Putamen (tissue), 1 donor: ENCODE measurements around the gene FNDC5.

Experiments
- DNase-seq: peaks from one replicate; pipeline ENCODE4 v3.0.0-alpha.2; 2016; ENCODE audit warnings: low spot score

FNDC5 gene

GRCh38 chr1:32884032-32884372 is 13.3 kb upstream of the FNDC5 start:
- no peak for DNase-seq

DNA sequence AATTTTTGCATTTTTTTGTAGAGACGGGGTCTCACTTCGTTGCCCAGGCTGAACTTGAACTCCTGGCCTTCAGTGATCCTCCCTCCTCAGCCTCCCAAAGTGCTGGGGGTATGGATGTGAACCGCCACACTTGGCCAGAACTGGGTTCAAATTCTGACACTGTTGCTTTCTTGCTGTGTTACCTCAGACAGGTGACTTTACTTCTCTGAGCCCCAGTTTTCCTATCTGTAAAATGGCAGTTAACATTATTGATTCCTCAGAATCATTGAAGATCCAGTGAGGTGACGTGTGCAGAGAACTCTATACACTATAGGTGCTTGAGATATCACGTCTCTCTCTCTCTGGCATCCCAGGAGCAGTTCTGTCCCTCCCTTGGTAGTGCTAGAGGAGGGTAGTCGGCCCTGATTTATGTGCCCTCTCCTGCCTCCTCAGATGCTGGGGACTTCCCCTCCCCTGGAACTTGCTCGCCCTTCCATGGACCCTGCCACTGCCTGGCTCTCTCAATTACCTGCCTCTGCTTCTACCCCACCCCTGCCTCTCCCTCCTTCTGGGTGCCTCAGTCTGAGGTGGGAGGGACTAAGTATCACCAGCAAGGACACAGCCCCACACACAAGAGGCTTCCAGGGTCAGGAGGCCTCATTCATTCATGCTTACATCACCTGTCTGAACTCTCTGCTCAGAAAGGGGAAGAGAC is 12.8 kb upstream of the FNDC5 start:
- DNase-seq: no peak

DNA sequence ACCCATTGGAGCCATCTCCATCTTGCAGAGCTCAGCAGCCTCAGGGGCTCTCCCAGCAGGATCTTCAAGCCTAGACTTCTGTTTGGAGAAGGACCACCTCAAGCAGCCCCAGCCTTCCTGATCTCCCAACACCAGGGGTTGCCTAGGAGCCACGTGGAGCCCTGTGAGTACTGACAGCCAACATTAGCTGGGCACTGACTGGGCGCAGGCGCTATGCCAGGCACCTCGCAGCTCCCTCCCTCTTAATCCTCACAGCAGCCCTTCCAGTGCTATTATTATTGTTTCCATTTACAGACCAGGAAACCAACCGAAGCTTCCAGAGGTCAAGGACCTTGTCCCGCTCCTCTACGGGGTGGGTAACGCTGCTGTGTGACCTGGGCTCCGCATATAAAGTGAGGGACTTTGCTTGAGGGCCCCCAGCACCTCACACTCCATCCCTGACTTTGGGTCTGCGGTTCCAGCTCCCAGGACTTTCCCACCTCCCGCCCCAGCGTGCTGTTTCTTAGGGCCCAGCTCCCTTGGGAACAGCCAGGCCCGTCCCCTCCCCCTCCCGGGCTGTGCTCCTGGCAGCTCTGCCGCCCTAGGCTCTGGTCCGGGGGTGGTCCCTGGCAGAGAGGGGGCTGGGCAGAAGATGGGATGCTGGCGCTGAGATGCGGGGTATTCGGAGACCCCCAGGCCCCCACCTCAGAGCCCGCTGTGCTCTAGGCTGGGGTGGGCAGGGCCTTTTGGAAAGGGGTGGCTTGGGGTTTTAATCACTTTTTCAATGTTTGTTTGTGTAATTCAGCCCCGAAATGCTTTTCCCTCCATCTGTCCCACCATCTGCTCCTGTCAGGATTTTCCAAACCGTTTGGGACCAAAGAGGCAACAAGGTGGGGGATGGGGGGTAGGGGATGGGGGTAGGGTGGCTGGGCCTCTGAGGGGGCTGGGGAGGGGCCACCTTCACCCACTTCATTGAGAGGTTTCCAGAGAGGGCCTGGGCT is 11.4 kb upstream of the FNDC5 start:
- no peak for DNase-seq

DNA sequence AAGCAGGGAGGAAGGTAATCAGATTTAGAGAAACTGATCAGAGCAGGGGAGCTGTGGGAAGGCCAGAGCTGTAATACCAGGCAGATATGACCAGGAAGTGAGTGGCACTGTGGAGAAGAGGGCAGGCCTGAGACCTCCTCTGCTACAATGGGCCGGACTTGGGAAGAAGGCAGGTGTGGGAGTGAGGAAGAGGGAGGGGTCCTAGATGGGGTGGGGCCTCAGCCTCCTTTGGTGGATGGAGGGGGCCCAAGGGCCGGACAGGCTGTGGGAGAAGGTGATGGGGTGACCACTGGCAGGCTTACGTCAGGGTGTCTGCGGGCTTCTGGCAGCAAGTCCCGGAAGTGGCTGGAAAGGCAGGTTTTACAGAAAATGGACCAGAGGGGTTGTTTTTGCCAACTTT is 10.6 kb upstream of the FNDC5 start:
- DNase-seq: no peak

DNA sequence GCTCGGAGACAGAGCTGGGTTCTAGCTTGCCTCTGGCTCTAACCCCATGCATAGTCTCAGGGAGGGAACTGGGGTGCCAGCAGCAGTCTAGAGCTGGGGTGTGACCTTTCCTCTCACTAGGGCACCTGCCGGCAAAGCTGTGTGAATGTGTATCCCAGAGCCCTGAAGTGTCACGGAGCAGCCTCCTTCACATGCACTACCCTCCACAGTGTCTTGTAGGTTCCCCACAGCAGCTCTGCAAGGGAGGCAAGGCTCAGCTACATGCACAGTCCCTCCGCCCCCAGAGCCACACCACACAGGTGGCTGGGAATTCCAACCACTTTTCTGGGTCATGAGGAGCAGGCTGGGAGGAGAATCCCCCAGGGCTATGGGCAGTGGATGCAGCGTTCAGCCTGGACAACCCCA is 7.9 kb upstream of the FNDC5 start:
- no peak for DNase-seq

GRCh38 chr1:32878183-32878582 is 7.5 kb upstream of the FNDC5 start:
- no peak for DNase-seq

- DNase-seq: no peak
These were observed 6.7 kb upstream of the FNDC5 start for GRCh38 chr1:32877211-32878110.

DNA sequence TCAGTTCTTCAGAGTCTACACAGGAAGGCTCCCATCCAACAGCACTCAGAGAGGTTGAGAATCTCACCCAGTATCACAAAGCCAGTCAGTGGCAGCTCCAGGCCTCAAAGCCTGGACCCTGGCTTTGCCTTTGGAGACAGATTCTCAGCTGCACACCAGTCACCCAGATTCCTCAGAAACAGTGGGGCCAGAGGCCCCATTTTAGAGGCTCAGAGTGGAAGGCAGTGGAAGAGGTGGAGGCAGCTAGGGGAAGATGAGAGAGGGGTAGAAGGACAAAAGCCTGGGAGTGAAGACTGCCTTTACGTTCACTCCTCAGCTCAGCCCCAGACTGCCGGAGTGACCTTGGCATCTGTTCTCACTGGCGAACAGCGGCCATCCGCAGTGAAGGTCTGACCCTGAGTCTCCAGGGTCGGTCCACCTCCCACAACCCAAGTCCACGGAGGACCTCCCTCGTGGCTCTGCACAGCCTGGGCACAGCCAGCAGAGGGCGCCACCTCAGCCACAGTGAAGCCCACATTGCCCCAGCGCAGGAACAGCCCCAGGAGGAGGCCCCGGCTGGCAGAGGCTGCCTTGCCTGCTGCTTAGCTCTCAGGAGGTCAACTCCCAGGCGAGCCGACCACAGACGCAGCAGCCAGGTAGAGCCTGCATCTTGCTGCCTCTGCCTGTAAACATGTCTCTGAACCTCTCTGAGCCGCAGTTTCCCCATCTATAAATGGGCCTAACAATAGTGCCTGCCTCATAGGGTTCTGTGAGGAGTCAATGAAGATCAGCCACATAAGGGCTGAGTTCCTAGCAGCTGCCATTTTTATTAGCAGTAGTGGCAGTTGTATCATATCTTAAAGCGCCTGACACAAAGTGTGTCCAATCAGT is 5.9 kb upstream of the FNDC5 start:
- no peak for DNase-seq

DNA sequence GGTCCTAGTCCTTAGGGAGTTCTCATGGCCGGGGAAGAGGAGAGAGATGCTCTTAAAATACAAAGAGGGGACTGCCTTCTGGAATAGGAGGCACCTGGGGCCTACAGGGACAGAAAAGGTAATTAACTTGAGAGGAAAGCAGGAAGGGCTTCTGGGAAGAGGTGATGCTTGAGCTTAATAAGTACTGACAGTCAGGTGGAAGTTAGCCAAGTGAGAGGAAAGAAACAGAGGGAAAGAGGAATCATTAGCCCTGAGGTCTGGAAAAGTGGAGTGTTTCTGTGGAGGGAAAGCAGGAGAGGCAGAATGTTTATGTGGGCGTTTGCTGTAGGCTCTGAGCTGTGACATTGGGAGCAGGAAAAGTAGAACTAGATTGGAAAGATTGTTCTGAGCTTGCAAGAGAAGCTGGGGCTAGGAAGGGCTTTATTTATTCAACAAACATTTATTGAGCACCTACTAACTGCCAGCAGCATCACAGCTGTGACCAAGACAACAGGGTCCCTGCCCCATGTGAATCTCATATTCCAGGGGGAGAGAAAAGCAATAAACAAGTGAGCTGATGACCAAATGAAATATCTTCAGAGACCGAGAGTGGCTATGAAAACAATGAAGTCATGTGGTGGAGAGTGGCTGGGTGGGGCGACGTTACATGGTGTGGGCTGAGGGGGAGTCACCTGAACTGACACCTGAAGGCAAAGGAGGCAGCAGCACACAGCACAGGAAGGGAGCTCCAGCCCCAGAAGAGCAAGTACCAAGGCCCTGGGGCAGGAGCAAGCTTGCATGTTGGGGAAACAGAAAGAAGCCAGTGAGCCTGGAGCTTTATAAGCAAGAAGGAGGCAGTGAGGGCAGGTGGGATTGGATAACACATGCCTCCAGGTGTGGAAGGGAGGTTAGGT is 4.4 kb upstream of the FNDC5 start:
- DNase-seq: no peak

GRCh38 chr1:32873484-32873883 is 2.8 kb upstream of the FNDC5 start:
- DNase-seq: no peak

GRCh38 chr1:32872192-32872460 is 1.4 kb upstream of the FNDC5 start:
- no peak for DNase-seq

DNA sequence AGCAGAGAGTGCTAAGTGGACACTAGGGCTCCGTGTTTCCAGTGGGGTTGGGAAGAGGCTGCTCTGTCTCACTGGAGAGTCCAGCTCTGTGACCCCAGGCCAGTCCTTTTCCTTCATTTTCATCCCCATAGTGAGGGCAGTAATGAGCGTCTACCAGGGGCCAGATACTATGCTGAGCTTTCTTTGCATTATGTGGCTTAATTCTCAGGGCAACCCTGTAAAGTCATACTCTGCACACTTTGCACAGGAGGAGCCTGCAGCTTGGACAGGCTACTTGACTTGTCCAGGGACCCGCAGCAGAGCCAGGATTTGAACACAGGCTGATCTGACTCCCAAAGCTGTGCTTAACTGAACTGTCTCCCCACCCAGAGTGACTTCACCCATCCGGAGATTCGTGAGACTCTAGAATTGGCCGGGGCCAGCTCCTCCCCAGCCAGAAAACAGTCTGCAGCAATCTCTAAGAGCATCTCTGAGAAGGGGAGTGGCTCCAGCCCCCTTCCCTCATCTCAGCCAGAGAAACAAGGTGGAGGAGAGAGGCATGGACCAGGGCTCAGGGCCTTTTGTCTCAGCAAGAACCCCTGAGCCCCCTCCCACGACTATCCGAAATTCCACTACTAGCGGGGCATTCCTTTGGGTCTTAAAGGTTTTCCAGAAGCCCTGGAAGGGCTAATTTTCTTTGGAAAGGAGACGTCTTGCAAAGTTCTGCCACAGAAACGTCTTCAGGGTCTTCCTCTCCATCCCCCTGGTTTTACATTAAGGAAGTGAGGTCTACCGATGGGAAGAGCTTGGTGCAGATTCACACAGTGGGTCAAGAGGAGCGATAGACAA is 866 bp upstream of the FNDC5 start:
- no peak for DNase-seq

DNA sequence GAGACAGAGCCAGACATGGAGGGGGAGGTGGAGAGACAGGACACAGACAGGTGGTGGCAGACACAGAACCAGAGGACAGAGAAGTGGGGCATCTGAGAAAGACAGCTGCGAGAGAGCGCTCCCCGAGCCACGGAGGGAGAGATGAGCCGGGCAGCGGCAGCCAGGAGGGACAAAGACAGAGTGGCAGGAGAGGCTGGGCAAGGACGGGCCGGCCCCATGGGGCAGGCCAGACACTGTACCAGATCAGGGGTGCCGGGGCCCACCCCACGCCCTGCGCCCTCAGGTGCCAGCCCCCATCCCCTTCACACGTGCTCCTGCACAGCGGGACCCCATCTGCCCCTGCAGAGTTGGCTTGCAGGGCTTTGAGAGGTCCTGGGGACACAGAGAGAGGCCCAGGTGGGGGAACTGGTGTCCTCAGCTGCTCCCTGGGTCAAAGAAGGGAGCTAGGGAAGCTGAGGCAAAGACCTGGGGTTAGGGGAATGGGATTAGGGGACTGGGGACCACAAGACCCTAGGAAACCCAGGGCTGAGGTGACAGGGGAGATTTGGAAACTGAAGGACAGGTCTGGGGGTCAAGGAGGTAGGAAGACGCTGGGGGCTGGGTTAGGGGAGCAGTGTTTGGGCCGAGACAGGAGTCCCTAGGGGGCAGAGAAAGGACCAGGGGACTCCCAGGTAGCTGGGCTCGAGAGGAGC is 643 bp downstream of the FNDC5 start:
- DNase-seq: no peak

DNA sequence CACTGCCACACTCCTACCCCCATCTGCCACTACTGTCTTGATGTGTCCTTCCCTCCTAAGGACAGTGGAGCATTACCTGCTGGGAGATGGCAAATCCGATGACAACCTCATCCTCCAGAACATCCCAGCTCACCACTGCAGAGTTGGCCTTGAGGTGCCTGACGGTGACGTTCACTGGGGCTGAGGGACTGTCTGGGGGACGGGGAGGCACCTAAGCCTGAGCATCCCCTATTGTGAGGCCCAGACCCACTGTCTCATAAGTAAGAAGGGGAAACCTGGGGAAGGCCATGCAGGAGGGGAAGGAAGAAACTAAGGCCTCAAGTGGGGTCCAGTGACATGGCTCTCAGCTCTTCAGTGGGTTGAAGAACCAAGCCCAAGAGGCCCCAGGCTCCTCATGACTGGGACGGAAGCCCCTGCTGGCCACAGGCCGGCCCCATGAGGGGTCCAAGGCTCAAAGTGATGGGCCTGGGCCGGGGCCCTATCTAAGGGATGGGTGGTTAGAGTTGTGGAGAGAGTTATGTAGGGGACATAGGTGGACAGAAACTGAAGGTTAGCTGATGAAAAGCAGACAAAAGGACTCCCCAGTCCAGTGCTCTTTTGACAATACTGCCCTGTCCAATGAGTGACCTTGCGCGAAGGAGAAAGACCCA is 1.8 kb downstream of the FNDC5 start:
- DNase-seq: no peak

DNA sequence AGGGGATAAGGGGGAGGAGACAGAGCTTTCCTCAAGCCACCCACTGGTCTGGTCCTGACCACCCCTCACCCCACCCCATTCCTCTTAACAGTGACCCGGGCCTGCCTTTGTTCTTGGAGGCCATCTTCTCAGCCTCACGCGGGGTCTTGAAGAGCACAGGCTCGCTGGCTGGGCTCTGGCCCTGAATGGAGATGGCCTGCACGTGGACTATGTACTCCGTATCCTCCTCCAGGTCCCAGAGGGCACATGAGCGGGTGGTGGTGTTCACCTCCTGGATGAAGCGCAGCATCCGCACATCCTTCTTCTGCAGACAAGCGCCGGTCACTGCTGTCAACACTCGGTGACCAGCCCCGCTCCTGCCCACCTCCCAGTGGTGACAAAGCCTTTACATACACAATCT is 2.6 kb downstream of the FNDC5 start:
- DNase-seq: no peak

- no peak for DNase-seq
These were observed 3.0 kb downstream of the FNDC5 start for GRCh38 chr1:32867671-32868070.

DNA sequence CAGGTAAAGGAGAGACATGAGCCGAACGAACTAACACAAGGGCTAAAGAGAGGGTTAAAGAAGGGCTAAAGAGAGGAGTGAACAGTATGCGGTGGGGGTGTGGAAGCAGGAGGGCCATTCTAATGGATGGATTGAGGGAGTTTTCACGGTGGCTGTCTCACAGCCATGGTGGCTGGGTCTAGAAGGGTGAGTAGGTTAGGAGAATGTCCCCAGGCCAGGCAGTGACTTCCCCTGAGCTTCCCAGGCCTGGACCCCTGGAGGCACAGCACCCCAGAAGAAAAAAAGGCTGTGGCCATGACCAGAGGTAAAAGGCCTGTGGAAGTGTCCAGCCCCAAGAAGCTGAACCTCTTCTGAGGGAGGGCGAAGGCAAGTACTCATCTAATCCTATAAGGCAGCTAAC is 3.6 kb downstream of the FNDC5 start:
- DNase-seq: no peak

DNA sequence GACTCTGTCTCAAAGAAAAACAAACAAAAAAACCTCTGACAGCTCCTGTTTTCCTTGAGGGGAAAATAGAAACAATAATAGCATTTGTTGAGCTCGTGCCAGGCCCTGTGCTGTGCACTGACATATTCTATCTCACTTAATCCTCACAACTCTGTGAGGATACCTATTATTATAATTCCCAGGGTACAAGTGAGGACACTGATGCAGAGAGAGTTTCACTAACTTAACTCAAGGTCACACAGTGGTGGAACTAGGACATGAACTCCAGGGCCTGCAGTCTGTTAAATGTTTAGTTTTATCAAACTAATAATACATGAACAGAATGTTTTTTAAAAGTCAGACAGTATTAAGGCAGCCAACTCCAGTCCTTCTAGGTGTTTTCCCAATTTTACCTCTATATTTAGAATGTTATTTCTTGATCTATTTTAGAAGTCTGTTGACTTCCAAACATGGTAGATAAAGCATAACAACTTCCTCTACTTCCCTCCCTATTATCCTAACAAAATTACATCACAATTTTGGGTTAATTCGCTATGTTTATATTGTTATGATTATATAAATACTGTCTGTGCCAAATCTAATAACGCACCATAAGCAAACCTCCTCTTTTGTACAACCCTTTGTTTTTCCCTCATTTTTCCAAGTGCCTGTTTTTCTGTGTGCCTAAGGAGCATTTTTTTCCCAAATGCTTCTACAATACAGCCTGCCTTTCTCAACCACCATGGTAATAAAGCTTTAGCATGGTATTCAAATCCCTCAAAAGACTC is 4.9 kb downstream of the FNDC5 start:
- DNase-seq: no peak
